ENCODE results near the gene FNDC1. TPM values are rescaled to one million over a fixed set of nuclear protein-coding genes. Genes with fewer than 3 reads are reported as not detected.

The FNDC1 gene
- total RNA-seq, 1 donor from 2014 or later = 1.5 TPM

DNA sequence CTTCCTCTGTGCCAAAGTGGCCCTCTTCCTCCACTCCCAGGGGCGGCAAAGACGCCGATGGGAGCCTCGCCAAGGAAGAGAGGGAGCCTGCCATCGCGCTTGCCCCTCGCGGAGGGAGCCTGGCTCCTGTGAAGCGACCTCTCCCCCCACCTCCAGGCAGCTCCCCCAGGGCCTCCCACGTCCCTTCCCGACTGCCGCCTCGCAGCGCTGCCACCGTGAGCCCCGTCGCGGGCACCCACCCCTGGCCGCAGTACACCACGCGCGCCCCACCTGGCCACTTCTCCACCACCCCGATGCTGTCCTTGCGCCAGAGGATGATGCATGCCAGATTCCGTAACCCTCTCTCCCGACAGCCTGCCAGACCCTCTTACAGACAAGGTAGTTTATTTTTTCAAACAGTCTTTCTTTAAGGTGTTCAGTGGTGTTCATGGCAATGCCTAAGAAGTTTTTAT lies 64.9 kb downstream of the FNDC1 start:
- DNase-seq (ENCODE audit: missing footprints) = no peak
- intact Hi-C loops (cut with DNase I) = no loop called here
- ATAC-seq = no peak

GRCh38 chr6:159238920-159239558 lies 69.8 kb downstream of the FNDC1 start:
- ATAC-seq (no peak), DNase-seq (ENCODE audit: missing footprints) (no peak)
- intact Hi-C loops (cut with DNase I) = no loop called here

DNA sequence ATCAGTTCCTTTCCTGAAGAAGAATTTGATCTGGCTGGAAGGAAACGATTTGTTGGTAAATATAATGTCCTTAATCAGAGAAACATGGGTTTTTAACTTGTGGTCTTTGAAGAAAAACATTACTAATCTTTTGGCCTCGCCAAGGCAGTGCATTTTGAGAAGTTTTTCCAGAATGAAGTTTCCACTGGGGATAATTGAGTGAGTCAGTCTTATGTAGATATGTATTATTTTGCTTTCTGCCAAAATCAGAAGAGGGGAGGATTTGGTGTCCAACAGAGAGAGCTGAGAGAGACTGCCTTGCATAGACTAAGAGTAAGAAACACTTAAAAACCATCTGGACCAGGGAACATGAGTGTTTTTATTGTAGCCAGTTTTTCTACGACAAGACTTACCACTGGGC lies 79.9 kb downstream of the FNDC1 start:
- intact Hi-C loops (cut with DNase I) = no loop called here
- no peak for DNase-seq (ENCODE audit: missing footprints)
- ATAC-seq = peak; percentile 91

DNA sequence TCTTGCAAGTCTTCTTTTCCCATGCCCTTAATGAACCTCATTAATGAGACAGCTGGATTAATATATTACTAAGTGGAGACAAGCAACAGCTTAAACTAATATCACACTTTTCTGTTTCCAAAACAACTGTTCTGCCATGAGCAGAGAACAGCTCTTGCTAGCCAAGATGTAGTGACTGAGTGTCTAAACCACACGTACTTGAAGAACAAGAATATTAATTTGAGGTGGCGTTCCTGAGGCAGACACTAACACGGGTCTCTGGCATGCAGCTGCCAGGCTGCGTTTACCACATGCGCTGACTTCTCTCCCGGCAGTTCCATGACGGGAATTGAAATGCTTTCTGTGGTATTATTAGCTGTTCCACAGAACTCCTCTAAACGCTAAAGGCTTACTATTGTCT lies 80.6 kb downstream of the FNDC1 start:
- intact Hi-C loops (cut with DNase I) = loop anchor here (10.0 kb wide), 1 partner anchor 405 kb away; no protein-coding TSS in a partner anchor
- peak; percentile 34 for ATAC-seq
- DNase-seq (ENCODE audit: missing footprints) = no peak

DNA sequence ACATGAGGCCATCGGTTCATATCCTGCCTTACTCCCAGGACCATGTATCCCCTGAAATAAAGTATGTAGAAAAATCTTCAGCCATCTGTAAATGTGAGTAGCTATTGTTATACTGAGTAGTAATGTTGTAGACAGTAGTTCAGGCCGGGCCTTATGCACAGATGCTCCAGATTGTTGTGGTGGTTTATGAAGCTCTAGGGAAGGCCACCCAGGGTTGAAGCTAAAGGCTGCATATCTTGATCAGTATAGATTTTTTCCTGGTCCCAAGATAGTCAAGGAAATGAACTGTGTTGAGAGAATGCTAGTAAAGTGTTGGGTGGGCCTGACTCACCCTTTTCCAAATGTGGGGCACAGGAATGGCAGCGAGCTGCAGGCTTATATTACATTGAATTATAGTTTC lies 81.4 kb downstream of the FNDC1 start:
- intact Hi-C loops (cut with DNase I) = loop anchor here (10.0 kb wide), 1 partner anchor 404 kb away; no protein-coding TSS in a partner anchor
- no peak for ATAC-seq
- DNase-seq (ENCODE audit: missing footprints) = no peak

DNA sequence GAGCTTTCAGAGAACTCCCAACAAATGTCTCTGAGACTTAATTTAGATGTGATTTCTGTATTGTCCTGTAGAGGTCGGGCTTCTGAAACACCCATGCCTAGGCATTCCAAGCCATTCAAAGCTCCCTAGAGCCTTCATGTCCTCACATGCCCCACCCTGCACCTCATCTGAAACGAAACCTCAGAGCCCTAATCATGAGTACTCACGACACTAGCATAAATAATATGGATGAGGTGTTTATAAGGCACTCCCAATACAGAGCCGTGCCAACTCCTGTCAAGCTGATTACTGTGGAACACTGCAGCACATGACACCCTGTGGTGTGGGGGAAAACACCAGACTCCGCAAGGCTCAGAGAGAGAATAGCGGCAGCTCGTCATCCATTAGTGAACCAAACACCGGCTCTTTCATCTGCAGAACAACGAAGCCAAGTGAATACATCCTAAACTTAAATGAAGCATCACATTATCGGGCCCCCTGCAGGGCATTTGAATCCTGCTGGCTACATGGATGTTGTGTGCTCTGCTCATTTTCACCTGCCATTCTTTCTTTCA lies 83.8 kb downstream of the FNDC1 start:
- DNase-seq (ENCODE audit: missing footprints) (no peak), ATAC-seq (peak; percentile 33)
- intact Hi-C loops (cut with DNase I) = loop anchor here (10.0 kb wide), 1 partner anchor 402 kb away; no protein-coding TSS in a partner anchor

DNA sequence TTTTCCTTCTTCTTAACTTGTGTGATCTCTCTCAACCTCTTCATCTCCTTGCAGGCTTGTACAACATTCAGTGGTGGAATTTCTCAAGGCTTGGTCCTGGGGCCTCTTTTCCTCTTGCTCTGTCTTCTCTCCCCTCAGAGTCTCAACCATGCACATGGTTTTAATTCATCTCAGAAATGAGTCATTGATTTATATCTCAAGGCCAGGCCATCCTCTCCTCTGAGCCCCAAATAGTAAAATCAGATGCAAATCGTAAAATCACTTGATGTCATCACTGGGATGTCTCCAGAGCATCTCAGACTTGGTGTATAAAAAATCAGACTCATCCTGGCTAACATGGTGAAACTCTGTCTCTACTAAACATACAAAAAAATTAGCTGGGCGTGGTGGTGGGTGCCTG lies 85.0 kb downstream of the FNDC1 start:
- intact Hi-C loops (cut with DNase I) = loop anchor here (10.0 kb wide), 1 partner anchor 401 kb away; no protein-coding TSS in a partner anchor
- no peak for DNase-seq (ENCODE audit: missing footprints)
- no peak for ATAC-seq

- ATAC-seq (no peak), DNase-seq (ENCODE audit: missing footprints) (no peak)
- intact Hi-C loops (cut with DNase I) = loop anchor here (10.0 kb wide), 1 partner anchor 399 kb away; no protein-coding TSS in a partner anchor
Observed at GRCh38 chr6:159255434-159255951, 86.3 kb downstream of the FNDC1 start.

- intact Hi-C loops (cut with DNase I) = loop anchor here (10.0 kb wide), 1 partner anchor 399 kb away; no protein-coding TSS in a partner anchor
- no peak for ATAC-seq
Observed at GRCh38 chr6:159256128-159256527, 86.9 kb downstream of the FNDC1 start.

GRCh38 chr6:159257846-159258245 lies 88.6 kb downstream of the FNDC1 start:
- DNase-seq (ENCODE audit: missing footprints) = no peak
- ATAC-seq = no peak
- intact Hi-C loops (cut with DNase I) = loop anchor here (10.0 kb wide), 1 partner anchor 397 kb away; no protein-coding TSS in a partner anchor

More at GRCh38 chr6:159256128-159256527, 86.9 kb downstream of the FNDC1 start:
- no peak for DNase-seq (ENCODE audit: missing footprints)

DNA sequence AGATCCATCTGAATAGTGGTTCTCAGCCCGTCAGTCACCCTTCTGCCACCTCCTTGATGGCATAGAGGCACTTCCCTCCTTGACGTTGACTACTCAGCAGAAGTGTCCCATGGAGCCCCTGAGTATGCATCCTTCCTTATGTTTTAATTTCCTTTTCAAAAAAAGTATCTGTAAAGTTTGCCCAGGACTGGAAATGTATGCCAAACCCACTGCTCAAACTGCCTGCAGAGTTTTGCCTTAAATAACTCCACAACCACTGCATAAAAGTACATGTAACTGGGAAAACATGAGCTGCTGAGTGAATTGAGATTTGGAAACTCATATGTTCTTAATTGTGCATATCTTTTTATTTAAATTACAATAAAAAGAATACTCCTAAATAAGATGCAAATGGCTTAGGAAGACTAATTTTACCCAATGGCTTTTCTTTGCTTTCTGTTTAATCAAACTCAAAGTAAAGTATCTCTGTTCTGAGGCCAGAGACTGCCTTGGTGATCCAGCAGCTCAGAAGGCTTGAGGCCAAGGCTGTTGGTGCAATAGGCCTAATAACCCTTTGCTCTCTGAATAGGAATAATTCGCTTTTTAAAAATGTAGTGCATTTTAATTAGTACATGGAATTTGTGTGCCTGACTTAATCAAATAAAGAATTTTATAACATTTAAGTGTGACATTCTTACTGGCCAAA lies 90.4 kb downstream of the FNDC1 start:
- no peak for ATAC-seq
- no peak for DNase-seq (ENCODE audit: missing footprints)
- intact Hi-C loops (cut with DNase I) = loop anchor here (10.0 kb wide), 1 partner anchor 395 kb away; no protein-coding TSS in a partner anchor

GRCh38 chr6:159260208-159260607 lies 91.0 kb downstream of the FNDC1 start:
- intact Hi-C loops (cut with DNase I) = no loop called here
- no peak for ATAC-seq
- no peak for DNase-seq (ENCODE audit: missing footprints)

GRCh38 chr6:159261995-159262394 lies 92.8 kb downstream of the FNDC1 start:
- intact Hi-C loops (cut with DNase I) = no loop called here
- DNase-seq (ENCODE audit: missing footprints) = no peak
- ATAC-seq = peak; percentile 62

DNA sequence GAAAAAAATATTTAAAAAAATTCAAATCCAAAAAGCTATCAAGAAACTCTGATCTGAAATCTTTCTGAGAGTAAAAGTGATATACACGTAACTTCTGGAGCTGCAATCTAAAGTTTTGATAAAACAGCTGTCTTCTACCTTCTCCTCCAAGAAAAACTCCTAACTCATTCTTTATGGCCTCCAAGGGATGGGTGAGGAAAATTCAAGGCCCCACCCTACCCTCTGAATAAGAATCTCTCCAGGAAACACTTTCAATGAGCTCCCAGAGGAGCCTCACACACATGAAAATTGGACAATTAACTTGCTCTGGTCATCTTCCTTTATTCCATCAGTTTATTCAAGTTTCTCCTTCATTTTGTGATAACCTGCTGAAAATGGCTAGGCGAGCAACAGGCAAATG lies 93.4 kb downstream of the FNDC1 start:
- ATAC-seq (no peak), DNase-seq (ENCODE audit: missing footprints) (no peak)
- intact Hi-C loops (cut with DNase I) = no loop called here

DNA sequence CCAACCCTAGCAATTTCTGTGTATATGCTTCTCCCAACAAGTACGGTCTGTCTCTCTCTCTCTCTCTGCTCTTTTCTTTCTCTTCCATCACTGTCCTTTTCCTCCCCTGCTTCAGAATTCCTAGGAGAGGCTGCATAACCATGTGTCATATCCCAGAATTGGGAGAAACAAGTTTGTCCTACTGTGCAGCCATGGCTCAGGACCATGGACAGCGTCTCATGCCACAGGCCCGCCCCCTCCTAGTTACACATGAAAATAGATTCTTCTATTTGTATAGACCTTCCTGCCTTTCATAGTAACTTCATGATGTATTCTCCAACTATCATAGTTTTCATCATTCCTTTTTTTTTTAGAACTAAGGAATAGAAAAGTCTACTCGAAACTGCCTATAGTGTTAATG lies 98.0 kb downstream of the FNDC1 start:
- DNase-seq (ENCODE audit: missing footprints) = no peak
- intact Hi-C loops (cut with DNase I) = no loop called here
- no peak for ATAC-seq

DNA sequence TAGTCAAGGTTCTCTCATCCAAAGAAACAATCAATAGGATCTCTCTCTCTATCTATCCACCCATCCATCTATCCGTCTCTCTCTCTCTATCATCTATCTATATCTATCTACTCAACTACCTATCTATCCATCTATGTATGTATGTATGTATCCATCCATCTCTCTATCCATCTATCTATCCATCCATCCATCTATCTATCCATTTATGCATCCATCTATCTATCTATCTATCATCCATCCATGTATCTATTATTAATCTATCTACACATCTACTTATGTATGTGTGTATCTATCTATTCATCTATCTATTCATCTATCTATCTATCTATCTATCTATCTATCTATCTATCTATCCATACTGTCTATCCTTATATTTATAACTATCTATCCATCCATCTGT lies 99.3 kb downstream of the FNDC1 start:
- ATAC-seq = no peak
- no peak for DNase-seq (ENCODE audit: missing footprints)
- intact Hi-C loops (cut with DNase I) = no loop called here

- ATAC-seq (no peak), DNase-seq (ENCODE audit: missing footprints) (no peak)
- intact Hi-C loops (cut with DNase I) = no loop called here
Observed at GRCh38 chr6:159271257-159271656, 102.1 kb downstream of the FNDC1 start.

- intact Hi-C loops (cut with DNase I) = no loop called here
- no peak for ATAC-seq
- no peak for DNase-seq (ENCODE audit: missing footprints)
Observed at GRCh38 chr6:159278626-159279025, 109.4 kb downstream of the FNDC1 start.

- no peak for ATAC-seq
- DNase-seq (ENCODE audit: missing footprints) = no peak
- intact Hi-C loops (cut with DNase I) = no loop called here
Observed at GRCh38 chr6:159279790-159280277, 110.6 kb downstream of the FNDC1 start.
